ENCODE measurements around the gene SEC61A2. TPM values are rescaled to one million over a fixed set of nuclear protein-coding genes. Genes with fewer than 3 reads are reported as not detected.

SEC61A2 gene
- polyA plus RNA-seq, 3 donors: 0.30 to 3.4 (median 0.98) TPM

DNA sequence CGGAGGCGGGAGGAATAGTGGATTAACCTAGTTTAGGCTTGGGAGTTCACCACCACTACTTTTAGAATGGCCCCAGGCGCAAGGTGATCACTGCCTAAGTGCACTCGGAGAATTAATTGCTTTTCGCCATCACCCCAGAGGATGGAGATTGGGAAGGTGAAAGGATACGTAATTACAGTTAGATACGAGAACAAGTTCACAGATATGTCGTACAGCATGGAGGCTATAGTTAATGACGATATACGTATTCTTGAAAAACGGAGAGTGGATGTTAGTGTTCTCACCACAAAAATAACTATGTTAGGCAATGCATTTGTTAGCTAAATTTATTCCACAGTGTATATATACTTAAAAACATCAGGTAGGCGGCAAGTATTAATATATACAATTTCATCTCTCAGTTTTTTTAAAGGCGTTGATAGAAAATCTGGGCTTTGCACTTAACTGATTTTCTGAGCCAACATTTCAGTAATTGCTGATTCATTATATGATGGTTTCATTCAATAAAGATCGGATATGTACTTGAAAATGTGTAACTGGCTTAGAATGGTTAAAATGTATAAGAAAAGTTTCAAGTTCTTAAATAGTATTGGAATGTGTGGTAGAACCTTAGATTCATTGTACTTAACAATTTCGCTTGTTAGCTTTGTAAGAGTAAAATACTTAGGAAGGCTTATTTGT lies 67.2 kb downstream of the SEC61A2 start:
- Histone ChIP-seq H3K79me2 (ENCODE audit: insufficient read depth, low read length) (peaks cover 94% of the 10 kb centered on the region), H3K4me3 (replicated peaks in 1 of 3; ENCODE audit: low read depth in 2 of 3, low read length in 3 of 3) (peak overlapping the region; percentile 71 to 98 (median 83)), H3K27ac (ENCODE audit: low read depth in 1 of 2, low read length in 2 of 2) (peak overlapping the region; percentile 90 to 91), H4K20me1 (ENCODE audit: insufficient read depth, low read length) (peaks cover 54% of the 10 kb centered on the region), H3K4me2 (replicated peaks; ENCODE audit: extremely low read depth, low read length, poor library complexity, severe bottlenecking) (peak overlapping the region; percentile 92), H3K9ac (ENCODE audit: insufficient read depth, low read length, poor library complexity, severe bottlenecking) (peak overlapping the region; percentile 78), H3K9me3 (replicated peaks in 1 of 2; ENCODE audit: control insufficient read depth in 1 of 2, insufficient read depth in 1 of 2, low read length in 2 of 2) (no peaks in the 10 kb centered on the region), H2AFZ (ENCODE audit: insufficient read depth, low read depth, low read length, poor library complexity, severe bottlenecking) (peak overlapping the region; percentile 94), H3K27me3 (ENCODE audit: control insufficient read depth in 2 of 2, insufficient read depth in 2 of 2, low read length in 2 of 2) (no peaks in the 10 kb centered on the region), H3K4me1 (ENCODE audit: control insufficient read depth in 1 of 2, insufficient read depth in 2 of 2, low read length in 2 of 2) (peaks cover 35 to 62% of the 10 kb centered on the region in 2 donors), H3K36me3 (replicated peaks in 1 of 2; ENCODE audit: control insufficient read depth in 1 of 2, insufficient read depth in 2 of 2, low read length in 2 of 2) (peaks cover 11 to 21% of the 10 kb centered on the region in 2 donors)
- H3K4me1 Mint-ChIP-seq: peaks cover 66% of the 10 kb centered on the region
- intact Hi-C loops (cut with micrococcal nuclease): loop anchor here (5.0 to 10.0 kb wide), 3 partner anchors 69 to 154 kb away; partner anchors contain the start of genes UPF2 (in 2 of the 2) and SEC61A2 (in 1 of the 2)
- H3K27ac Mint-ChIP-seq: peak overlapping the region; percentile 97 to 100 (median 99)
- TF ChIP-seq, protein P1, sequence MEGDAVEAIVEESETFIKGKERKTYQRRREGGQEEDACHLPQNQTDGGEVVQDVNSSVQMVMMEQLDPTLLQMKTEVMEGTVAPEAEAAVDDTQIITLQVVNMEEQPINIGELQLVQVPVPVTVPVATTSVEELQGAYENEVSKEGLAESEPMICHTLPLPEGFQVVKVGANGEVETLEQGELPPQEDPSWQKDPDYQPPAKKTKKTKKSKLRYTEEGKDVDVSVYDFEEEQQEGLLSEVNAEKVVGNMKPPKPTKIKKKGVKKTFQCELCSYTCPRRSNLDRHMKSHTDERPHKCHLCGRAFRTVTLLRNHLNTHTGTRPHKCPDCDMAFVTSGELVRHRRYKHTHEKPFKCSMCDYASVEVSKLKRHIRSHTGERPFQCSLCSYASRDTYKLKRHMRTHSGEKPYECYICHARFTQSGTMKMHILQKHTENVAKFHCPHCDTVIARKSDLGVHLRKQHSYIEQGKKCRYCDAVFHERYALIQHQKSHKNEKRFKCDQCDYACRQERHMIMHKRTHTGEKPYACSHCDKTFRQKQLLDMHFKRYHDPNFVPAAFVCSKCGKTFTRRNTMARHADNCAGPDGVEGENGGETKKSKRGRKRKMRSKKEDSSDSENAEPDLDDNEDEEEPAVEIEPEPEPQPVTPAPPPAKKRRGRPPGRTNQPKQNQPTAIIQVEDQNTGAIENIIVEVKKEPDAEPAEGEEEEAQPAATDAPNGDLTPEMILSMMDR (IDR thresholded peaks at IDR 0.05): no peak
- no peaks in the 10 kb centered on the region for H3K27me3 Mint-ChIP-seq (ENCODE audit: low read depth in 3 of 3)
- peak overlapping the region; percentile 98 for H3K4me3 Mint-ChIP-seq
- H3K9me3 Mint-ChIP-seq: no peaks in the 10 kb centered on the region
- 0% methylated on average over 6 of the region's 15 CpGs for WGBS (ENCODE audit: insufficient coverage)
- H3K36me3 Mint-ChIP-seq: peaks cover 21 to 28% of the 10 kb centered on the region in 2 donors
- no peak for DNase-seq

DNA sequence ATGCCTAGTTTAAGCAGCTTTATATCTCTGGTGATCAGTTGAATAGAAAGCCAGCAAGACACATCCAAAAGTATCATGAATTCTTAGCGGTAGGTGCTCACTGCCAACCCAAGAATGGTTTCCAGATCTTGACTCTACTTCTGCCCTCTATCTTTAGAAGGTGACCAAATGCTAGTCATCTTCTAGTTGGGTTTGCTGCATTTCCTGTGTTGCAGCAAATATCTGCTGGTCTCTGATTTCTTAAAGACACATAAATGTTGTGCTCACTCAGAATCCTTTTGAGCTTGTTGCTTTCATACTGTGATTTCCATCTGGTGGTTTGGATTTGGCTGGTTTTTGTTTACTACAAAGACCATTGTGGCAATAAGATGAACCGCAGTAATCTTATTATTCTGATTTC lies 68.7 kb downstream of the SEC61A2 start:
- H3K4me3 Mint-ChIP-seq: no peak overlapping the region
- no peaks in the 10 kb centered on the region for H3K9me3 ChIP-seq (replicated peaks in 1 of 2; ENCODE audit: control insufficient read depth in 1 of 2, insufficient read depth in 1 of 2, low read length in 2 of 2)
- H3K4me3 ChIP-seq (replicated peaks in 1 of 3; ENCODE audit: low read depth in 2 of 3, low read length in 3 of 3): no peak overlapping the region
- peaks cover 32 to 54% of the 10 kb centered on the region in 2 donors for H3K4me1 ChIP-seq (ENCODE audit: control insufficient read depth in 1 of 2, insufficient read depth in 2 of 2, low read length in 2 of 2)
- TF ChIP-seq, protein P1 (IDR thresholded peaks at IDR 0.05): no peak
- H3K4me1 Mint-ChIP-seq: peaks cover 58% of the 10 kb centered on the region
- H3K79me2 ChIP-seq (ENCODE audit: insufficient read depth, low read length): peaks cover 94% of the 10 kb centered on the region
- no peak for DNase-seq
- H3K27ac Mint-ChIP-seq: no peak overlapping the region
- no CpG with 5 or more reads among the region's 2 CpGs for WGBS (ENCODE audit: insufficient coverage)
- intact Hi-C loops (cut with micrococcal nuclease): loop anchor here (5.0 to 10.0 kb wide), 3 partner anchors 71 to 156 kb away; partner anchors contain the start of genes UPF2 (in 2 of the 2) and SEC61A2 (in 1 of the 2)
- peaks cover 24 to 36% of the 10 kb centered on the region in 2 donors for H3K36me3 ChIP-seq (replicated peaks in 1 of 2; ENCODE audit: control insufficient read depth in 1 of 2, insufficient read depth in 2 of 2, low read length in 2 of 2)
- H3K9me3 Mint-ChIP-seq: no peaks in the 10 kb centered on the region
- H3K9ac ChIP-seq (ENCODE audit: insufficient read depth, low read length, poor library complexity, severe bottlenecking): no peak overlapping the region
- peak overlapping the region in 1 of 2 donors; percentile 34 for H3K27ac ChIP-seq (ENCODE audit: low read depth in 1 of 2, low read length in 2 of 2)
- H3K27me3 ChIP-seq (ENCODE audit: control insufficient read depth in 2 of 2, insufficient read depth in 2 of 2, low read length in 2 of 2): no peaks in the 10 kb centered on the region
- no peak overlapping the region for H2AFZ ChIP-seq (ENCODE audit: insufficient read depth, low read depth, low read length, poor library complexity, severe bottlenecking)
- peaks cover 62% of the 10 kb centered on the region for H4K20me1 ChIP-seq (ENCODE audit: insufficient read depth, low read length)
- peak overlapping the region; percentile 21 for H3K4me2 ChIP-seq (replicated peaks; ENCODE audit: extremely low read depth, low read length, poor library complexity, severe bottlenecking)
- H3K36me3 Mint-ChIP-seq: peaks cover 27 to 37% of the 10 kb centered on the region in 2 donors
- H3K27me3 Mint-ChIP-seq (ENCODE audit: low read depth in 3 of 3): no peaks in the 10 kb centered on the region

All from CD14-positive monocyte (primary cell).